Left colon (tissue), 2 donors: ENCODE results near the gene LTBP2. TPM values are rescaled to one million over a fixed set of nuclear protein-coding genes. Genes with fewer than 3 reads are reported as not detected.

Source experiments
- ATAC-seq: fragments of 200-7000 bp; cut with Tn5 transposase; one replicate; pipeline ENCODE4 v1.9.1; 2020; ENCODE audit warnings: mild to moderate bottlenecking, moderate library complexity
- DNase-seq, 2 donors: peaks; one replicate each; pipeline ENCODE4 v3.0.0-alpha.2; 2020
- intact Hi-C, 2 donors: fragments of 100-400 bp; cut with DNase I in 1 of 2; cut with micrococcal nuclease in 1 of 2; formaldehyde crosslinking; loops; one replicate each; pipeline versions ENCODE4 v1.11.2 to v1.14.0; 2022; cut with DNase I, micrococcal nuclease
- total RNA-seq, 2 donors: library from RNA; stranded (reverse); fragmentation: NEBNext Ultra II Directional; extraction: Animal tissue kit (Norgen Biotek cat#: 25700); gene quantifications; one replicate each; pipeline ENCODE4 v1.2.1, GENCODE V29; 2021
- donor health status: DM: no; HTN: no; CAD: no.
- donor health status: DM: yes; HTN: yes; CAD: no.

LTBP2 gene
- total RNA-seq, 2 donors from 2014 or later: 2.8 to 6.4 TPM

- ATAC-seq (no peak), DNase-seq (no peak)
- intact Hi-C loops: no loop called here
Observed at GRCh38 chr14:74525361-74525851, 86.6 kb downstream of the LTBP2 start.

DNA sequence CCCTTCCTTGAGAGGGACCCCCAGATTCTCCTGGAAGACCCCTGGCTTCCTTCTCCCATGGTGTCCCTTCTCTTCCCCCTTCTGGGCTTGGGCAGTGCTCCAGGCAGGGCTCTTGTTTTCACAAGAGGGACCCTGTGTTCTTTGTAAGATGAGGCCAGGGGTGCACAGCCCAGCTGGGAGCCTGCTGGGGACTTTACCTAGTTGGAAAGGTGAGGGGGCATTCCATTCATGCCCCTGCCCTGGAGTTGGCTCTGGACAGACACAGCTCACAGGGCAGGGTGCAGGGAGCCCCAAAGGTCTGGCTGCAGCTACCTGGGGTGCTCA, 87.3 kb downstream of the LTBP2 start:
- no peak for DNase-seq
- intact Hi-C loops: no loop called here
- ATAC-seq: no peak

DNA sequence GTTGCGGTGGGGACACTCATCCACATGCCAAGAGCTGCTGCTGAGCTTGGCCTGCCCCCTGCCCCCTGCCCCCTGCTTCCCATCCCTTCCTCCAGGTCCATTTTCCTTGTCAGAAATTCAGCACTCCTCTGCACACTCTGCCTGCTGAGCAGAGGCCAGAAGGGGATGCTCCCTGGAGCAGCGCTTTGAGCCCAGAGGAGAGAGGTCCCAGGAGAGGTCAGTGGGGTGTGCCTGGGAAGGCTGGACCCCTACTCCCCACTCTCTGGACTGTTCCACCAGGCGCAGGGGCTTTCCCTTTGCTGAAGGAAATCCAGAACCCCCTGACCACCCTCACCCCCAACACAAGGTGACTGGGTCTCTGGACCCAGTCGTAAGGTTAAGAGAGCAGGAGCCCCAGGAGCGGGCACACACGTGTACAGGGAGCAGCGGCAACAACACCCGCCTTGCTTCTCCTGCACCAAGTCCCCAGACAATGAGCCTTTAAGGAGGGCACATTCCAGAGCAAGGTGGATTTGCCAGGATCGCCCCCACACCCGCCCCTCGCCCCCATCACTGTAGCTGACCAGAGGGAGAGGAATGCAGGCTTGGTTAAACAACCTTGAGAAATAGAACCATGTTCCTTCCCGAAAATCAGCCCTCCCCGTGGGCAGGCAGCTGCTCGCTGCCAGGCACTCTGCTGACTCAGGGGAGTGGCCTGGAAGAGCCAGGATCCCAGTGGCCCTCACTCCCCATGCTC, 87.8 kb downstream of the LTBP2 start:
- ATAC-seq: no peak
- intact Hi-C loops: no loop called here
- no peak for DNase-seq

- intact Hi-C loops: no loop called here
- ATAC-seq (no peak), DNase-seq (no peak)
Observed at GRCh38 chr14:74522740-74523139, 89.3 kb downstream of the LTBP2 start.

DNA sequence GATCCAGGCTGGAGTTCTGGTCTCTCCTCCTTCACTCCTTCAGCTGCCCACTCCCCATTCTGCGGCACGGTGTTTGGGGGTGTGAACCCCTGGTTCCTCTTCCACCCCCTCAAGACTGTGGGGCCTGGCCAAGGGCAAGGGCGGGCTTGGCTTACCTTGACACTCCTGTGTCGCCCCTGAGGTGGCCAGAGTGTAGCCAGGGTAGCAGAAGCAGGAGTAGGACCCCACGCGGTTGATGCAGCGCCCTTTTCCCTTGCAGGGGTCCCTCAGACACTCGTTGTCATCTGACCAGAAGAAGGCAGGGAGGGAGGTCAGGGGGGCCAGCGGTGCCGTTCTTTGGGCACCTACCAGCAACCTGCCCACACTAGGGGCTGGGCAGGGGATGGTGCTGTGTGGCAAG, 90.3 kb downstream of the LTBP2 start:
- intact Hi-C loops: no loop called here
- no peak for DNase-seq
- no peak for ATAC-seq

- intact Hi-C loops: no loop called here
- no peak for ATAC-seq
- no peak for DNase-seq
Observed at GRCh38 chr14:74519316-74520074, 92.5 kb downstream of the LTBP2 start.

GRCh38 chr14:74518221-74518620, 93.8 kb downstream of the LTBP2 start:
- intact Hi-C loops: no loop called here
- DNase-seq (no peak), ATAC-seq (no peak)

DNA sequence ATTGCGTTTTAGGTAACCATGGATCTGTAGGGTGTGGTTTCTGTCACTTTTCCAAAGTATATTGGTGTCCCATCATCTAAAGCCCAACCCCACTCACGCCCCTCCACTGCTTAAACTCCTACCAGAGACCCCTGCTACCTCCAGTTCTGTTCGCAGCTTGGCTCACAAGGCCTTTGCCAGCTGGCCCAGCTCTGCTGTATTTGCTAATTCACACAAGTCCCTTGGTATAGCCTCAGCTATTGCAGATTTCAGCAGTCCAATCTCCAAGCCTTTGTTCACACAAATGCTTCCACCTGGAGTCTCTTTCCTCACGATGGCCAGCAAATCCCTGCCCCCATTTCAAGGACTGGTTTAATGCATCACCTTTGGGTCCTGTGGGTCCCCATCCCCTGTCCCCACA, 94.3 kb downstream of the LTBP2 start:
- intact Hi-C loops: no loop called here
- DNase-seq: no peak
- ATAC-seq: no peak

DNA sequence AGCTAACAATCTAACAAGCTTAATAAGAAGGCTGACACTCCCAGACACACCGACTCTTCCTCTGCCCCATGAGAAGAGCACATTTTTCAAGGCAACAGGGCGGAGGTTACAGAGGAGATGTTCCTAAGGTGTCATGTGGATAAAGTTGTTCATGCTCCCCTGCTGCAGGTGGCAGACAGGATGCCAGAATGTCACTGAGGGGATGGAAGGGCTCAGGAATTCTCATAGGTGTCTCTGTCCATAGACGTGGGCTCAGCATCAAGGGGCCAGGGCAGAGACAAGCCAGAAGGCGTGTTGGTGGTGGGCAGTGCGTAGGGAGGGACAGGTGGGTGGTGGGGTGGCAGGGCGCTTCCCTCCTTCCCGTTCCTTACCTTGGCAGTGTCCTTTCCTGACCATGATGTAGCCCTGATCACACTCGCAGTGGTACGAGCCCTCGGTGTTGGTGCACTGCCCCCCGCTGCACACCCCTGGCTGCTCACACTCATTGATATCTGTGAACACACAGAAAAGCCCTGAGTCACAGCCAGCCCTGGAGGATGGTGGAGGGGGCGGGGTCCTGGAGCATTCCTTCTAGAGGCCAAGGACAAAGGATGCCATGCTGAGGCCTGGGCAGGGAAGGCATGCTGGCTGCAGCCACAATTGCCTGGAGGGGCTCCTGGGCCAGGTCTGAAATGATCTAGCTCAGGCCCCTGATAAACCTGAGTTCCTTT, 95.4 kb downstream of the LTBP2 start:
- no peak for ATAC-seq
- no peak for DNase-seq
- intact Hi-C loops: no loop called here

DNA sequence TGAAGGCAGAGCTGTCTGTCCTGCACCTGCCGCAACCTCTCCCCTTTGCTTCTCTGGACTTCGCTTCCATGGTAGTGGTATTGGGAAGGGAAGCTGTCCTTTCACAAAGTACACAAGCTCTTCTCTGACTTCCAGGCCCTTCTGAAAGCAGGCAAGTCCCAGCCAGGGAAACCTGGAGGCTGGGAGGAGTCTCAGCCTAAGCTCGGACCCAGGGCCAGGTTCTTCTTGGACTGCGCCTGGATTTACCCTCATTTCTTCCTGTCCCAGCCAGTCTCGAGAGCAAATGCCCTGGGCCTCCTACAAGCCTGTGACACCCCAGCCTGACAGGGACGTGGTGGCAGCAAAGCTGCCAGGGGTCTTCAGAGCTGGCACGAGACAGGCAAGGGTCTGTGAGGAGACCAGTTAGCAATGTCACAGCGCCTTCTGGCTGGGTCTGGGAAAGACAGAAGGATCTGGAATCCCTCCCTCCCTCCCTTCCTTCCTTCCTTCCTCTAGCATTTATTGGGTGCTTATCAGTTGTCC, 96.1 kb downstream of the LTBP2 start:
- ATAC-seq (no peak), DNase-seq (peak in 1 of 2 donors; percentile 11)
- intact Hi-C loops: no loop called here

- intact Hi-C loops: no loop called here
- ATAC-seq: no peak
- DNase-seq: peak in 1 of 2 donors; percentile 31
Observed at GRCh38 chr14:74514471-74514941, 97.5 kb downstream of the LTBP2 start.

DNA sequence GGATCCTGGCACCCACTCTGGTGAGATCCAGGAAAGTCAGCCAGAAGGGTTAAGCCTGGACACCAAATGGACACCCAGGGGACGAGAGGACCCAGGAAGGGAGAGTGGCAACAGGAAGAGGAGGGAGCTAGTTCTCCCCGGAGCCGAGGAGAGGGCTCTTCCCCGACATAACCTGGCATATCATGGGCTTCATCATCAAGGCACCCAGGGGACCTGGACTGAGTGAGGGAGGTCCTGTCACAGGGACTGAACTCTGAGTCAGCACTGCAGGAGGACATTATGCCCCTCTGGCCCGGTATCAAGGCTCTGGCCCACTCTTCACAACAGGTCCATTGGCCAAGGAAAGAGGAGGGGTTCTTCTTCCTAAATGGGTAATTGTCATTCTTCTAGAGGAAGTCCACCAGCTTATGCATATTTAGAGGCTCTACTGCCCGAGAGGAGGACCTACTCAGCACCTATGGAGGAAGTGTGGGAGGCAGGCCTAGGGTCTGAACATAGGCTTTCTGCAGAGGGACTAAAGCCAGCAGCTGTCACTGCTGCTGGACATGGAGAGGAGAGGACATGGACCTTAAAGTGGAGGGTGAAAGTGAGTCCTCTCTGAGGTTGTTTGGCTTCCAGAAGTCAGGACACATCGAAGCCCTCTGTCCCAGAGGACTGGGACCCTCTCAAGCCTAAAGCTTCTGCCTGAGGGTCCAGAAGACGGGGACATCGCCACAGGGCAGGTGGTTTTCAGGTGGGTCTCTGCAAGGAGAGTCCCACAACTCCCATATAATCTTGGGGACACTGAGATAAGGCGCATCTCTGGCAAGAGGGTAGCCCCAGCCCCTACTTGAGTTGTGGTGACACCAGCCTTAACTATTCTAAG, 99.8 kb downstream of the LTBP2 start:
- DNase-seq (no peak), ATAC-seq (no peak)
- intact Hi-C loops: no loop called here

DNA sequence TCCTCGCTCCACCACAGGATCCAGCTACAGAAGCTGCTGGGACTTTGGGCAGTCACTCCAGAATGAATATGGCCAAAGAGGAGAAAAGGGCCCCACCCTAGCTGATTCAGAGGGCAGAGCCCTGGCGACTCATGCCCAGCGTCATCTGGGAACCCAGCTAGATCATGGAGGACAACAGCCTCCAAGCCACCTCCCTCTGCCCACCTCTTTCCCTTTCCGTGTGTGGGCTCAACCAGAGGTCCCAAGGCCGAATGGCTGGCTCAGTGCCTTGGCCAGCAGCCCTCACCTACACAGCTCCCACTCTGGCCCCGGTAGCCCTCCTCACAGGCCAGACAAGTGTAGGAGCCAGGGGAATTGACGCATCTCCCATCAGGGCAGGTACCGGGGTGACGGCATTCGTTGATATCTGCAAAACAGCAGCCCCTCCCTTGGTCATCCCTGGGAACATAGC, 101.1 kb downstream of the LTBP2 start:
- ATAC-seq (no peak), DNase-seq (no peak)
- intact Hi-C loops: no loop called here

DNA sequence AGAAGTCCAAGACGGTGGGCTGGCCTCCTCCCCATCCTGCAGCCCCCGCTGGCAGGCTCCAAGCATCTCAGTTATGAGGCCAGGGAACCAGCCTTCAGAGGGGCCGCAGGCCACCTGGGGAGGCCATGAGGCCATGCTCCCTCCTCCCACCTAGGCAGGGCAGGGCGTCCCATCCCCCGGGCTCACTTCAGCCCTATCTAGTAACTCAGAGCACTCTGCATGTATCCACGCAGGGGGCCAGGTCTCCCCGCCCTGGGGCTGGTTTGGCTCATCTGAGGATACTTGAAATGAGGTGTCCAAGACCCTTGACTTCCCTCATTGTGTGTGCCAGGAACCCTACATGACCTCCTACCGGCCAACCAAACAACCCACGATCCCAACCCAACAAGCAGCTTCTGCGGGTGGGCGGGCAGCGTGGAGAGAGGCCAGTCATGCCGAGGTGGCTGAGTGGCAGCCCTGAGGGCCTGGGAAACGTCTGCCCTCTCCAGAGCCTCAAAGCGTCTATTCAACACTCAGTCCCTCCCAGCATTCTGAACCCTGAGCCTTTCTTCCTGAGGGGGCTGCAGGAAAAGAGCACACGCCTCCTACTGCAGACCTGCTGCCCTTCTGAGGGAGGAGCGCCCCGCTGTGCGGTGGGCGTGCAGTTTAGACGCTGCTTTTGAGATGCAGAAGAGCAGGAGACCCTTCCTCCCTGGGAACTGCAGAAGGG, 101.7 kb downstream of the LTBP2 start:
- ATAC-seq: no peak
- intact Hi-C loops: no loop called here
- no peak for DNase-seq

DNA sequence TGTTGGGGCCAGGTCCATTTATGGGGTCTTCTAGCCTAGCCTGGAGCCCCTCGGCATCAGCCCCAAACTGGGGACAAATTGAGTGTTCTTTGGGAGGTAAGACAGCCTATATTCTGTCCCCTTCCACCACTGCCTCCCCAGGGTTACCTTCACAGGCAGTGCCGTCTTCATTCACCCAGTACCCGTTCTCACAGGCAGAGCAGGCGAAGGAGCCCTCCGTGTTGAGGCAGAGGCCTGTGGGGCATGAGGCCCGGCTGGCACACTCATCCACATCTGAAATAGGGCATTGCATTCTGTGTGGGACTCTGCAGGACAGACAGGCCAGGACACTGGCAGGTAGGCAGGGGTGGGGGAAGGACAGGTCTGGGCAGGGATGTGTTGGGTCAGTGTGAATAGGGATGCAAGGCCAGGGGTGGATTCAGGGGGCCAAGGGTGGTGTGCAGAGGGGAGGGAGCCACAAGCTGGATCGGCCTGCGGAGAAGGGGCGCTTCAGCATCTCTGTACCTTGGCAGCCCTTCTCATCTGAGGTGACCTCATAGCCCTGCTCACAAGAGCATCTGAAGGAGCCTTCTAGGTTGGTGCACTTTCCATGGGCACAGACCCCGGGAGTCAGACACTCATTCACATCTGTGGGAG, 102.3 kb downstream of the LTBP2 start:
- ATAC-seq: no peak
- peak in 1 of 2 donors; percentile 7 for DNase-seq
- intact Hi-C loops: no loop called here

GRCh38 chr14:74508844-74509428, 103.1 kb downstream of the LTBP2 start:
- intact Hi-C loops: no loop called here

GRCh38 chr14:74508292-74508731, 103.7 kb downstream of the LTBP2 start:
- ATAC-seq: no peak
- no peak for DNase-seq
- intact Hi-C loops: no loop called here

More at GRCh38 chr14:74508844-74509428, 103.1 kb downstream of the LTBP2 start:
- ATAC-seq (no peak), DNase-seq (no peak)
